ENCODE measurements around the gene NBAS.
"Not testable (repeated sequence)": the region's sequence is repeated elsewhere in the genome, so short reads cannot be mapped to it uniquely, and the experiment has no call there.

The NBAS gene

DNA sequence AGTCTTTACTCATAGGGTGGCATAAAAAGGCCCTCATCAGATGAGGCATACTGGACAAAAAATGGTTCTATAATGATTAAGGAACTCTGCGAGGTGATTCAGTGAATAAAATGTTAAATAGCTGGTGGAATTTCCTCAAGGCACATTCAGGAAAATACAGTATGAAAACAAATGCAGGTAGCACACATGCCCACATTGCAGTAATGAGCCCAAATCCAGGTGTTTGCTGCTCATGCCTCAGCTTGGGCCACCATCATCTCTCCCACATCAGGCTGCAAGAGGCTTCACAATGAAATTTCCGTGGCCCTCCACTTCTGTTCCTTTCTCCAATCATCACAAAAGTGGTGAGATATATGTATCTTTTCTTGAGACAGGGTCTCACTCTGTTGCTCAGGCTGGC, 298.3 kb downstream of the NBAS start:
- DNase-seq (ENCODE audit: low read depth in 2 of 2): no peak

DNA sequence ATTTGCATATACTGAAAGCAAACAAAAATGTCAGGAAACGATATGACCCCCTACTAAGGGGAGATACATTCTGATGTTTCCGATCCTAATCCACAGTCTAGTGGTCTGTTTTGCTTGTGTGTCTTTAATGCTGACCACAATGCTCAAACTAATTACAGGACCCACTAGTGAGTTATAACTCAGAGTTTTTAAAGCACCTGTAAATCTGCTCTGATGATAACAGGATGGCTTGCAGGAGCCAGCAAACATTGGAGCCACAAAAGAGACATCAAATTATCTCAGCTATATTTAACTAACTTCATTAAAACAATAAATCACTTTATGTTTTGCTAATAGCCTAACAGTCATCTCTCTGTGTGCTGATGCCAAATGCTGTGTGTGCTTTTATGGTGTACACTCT, 300.3 kb downstream of the NBAS start:
- DNase-seq (ENCODE audit: low read depth in 2 of 2): no peak

DNA sequence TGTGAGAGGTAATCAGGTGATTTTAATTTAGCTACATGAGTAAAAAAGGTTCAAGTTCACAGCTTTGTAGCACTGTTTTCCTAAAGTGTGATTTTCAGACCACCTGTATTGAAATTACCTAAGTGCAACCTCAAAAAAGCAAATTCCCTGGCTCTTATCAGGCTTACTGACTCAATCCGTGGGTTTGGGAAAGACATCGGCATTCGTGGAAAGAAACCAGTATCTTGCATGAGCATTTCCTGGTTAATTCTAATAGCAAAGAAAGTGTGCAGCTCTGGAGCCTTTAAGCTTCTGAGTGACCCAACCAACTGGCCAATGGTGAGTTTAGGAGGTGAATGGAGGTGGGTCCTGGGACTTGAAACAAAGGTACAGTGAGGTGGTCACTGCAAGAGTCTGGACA, 300.9 kb downstream of the NBAS start:
- no peak for DNase-seq (ENCODE audit: low read depth in 2 of 2)

DNA sequence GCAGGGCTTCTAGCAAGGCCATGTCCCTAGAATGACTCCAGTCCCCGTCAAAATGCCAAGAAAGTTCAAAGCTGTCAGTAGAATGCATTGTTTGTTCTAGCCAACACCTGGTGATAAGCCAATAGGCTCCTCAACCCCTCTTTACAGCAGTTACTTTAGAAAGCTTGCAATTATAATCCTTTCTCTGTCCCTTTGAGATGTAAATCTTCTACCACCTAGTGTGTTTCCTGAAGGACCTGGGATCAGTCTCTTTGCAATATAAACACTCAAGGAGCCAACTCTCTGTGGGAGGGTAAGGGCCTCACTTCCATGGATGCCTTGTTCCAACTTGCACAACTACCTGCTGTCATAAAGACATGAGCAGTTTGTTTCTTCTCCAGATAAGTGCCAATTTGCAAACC, 301.8 kb downstream of the NBAS start:
- DNase-seq (ENCODE audit: low read depth in 2 of 2): no peak

DNA sequence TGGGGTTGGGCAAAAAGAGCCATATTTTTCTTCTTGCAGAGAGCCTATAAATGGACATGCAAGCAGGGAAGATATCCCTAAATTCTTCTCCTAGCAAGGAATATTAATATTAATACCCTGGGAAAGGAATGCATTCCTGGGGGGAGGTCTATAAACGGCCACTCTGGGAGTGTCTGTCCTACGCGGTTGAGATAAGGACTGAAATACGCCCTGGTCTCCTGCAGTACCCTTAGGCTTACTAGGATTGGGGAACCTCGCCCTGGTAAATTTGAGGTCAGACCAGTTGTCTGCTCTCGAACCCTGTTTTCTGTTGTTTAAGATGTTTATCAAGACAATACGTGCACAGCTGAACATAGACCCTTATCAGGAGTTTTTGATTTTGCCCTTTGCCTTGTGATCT, 302.7 kb downstream of the NBAS start:
- not testable (repeated sequence) for DNase-seq (ENCODE audit: low read depth in 2 of 2)

DNA sequence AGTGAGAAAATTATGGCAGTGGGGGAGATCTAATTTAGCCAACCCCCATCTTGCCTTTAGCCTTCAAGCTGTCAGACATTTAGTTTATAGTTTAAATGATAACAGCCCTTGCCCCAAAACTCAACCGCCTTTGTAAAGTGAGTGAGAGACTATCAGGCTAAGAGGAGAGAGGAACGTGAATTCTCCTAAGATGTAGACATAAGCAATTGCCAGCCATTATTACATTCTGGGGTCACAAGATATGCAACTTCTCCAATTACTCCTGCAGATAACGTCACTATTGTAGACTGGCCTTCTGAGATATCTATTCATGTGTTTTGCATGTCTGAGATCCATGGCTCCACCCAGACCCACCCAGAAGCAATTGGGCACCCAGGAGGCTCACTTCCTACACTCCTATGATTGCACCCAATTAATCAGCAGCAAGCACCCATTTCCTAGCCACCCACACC, 307.3 kb downstream of the NBAS start:
- DNase-seq (ENCODE audit: low read depth in 2 of 2): no peak

DNA sequence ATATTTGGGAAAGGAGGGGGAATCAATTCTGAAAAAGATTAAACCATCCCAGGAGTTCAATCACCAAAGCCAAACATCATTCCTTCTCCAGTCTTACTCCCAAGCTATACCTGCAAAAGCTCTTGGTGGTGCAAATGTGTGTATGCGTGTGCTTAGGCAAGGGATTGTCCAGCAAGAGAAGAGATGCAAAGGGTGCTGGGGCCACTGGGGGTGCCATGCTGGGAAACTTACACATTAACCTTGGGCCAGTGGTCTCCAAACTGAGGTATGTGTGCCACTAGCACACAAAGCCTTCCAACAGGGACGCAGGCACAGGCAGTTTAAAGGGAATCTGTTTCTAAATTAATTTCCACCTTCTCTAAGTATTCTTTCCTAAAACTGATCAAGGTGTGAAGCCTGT, 307.9 kb downstream of the NBAS start:
- DNase-seq (ENCODE audit: low read depth in 2 of 2): no peak

DNA sequence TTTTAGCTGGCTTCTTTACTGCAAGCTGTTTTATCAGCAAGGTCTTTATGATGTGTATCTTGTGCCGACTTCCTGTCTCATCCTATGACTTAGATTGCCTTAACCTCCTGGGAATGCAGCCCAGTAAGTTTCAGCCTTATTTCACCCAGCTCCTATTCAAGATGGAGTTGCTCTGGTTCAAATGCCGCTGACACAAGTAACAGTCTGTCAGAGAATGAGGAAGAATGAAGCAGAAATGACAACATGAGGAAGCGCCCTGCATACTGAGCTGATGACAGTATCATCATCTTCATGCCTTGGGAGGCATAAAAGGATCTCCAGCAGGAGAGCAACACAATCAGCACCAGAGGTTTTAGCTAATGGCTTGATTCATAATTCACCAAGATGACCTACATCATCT, 309.4 kb downstream of the NBAS start:
- DNase-seq (ENCODE audit: low read depth in 2 of 2): no peak

DNA sequence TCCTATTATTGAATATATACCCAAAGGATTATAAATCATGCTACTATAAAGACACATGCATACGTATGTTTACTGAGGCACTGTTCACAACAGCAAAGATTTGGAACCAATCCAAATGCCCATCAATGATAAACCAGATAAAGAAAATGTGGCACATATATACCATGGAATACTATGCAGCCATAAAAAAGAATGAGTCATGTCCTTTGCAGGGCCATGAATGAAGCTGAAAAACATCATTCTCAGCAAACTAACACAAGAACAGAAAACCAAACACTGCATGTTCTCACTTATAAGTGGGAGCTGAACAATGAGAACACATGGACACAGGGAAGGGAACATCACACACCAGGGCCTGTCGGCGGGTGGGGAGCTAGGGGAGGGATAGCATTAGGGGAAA, 310.2 kb downstream of the NBAS start:
- DNase-seq (ENCODE audit: low read depth in 2 of 2): not testable (repeated sequence)

DNA sequence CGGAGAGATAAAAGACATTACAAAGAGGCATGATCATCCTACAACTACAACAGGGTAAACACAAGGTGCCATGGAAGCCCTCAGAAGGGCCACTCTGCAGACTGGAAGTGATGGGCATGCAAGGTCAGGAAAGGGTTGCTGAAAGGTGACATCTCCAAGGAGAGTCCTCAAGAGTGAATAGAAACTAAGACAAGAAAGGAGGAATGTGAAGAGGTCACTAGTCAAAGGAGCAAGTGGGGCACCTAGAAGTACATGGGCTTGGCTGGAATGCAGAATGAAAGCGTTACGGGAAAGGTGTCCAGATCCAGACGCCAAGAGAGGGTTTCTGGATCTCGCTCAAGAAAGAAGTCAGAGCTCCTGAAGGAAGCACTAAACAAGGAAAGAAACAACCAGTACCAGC, 314.3 kb downstream of the NBAS start:
- no peak for DNase-seq (ENCODE audit: low read depth in 2 of 2)

DNA sequence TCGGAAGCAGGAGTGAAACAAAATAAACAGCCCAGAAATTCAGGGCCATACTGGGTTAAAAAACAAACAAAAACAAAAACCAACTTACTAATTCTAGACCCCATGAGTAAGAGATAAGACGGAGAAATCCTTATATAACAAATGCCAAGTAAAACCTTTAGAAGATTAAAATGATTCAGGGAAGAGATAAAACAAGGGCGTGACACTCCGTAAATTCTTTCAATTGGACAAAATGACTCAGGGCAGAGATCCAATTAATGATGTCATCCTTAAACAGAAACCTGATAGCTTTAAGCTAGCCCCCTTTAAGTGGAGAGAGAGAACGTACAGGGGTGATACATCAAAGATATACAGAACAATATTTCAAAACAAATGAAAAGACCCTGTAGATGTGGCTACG, 317.4 kb downstream of the NBAS start:
- no peak for DNase-seq (ENCODE audit: low read depth in 2 of 2)

DNA sequence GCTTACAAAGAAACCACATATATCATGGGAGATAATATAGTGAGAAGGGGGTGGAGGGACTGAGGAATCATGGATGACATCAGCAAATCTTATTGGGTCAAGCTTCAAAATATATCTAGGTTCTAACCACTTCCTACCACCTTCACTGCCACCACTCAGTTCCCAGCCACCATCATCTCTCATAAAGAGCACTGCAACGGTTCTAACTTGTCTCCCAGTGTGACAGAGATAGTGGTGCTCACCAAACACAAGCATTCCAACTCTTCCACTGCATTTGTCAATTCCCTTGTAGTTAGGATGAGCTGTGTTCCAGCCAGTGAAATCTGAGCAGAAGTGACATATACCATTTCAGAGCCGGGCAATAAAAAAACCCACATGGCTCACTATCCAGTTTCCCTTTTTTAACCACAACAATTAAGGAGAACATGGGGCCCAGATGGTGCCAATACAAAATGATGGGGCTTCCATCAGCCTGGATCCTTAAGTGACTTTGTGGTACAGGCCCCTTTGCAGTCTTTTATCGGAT, 318.1 kb downstream of the NBAS start:
- DNase-seq (ENCODE audit: low read depth in 2 of 2): no peak

DNA sequence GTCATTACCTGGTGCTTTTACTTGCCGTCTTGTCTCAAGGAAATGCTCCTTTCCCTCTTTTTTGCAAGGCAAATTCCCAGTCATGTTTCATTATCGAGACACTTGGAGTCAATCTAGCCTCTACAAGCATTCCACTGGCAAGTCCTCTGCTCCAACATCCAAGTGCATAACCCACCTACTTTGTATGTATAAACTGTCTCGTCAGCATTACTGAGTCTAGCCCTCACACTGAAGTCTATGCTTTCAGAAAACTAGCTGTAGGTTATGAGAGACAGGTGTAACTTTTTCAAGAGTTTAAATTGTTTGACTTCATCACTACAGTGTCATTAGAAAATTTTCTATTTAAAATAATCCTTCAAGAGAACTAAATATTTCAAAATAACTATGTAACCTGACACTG, 319.2 kb downstream of the NBAS start:
- no peak for DNase-seq (ENCODE audit: low read depth in 2 of 2)

DNA sequence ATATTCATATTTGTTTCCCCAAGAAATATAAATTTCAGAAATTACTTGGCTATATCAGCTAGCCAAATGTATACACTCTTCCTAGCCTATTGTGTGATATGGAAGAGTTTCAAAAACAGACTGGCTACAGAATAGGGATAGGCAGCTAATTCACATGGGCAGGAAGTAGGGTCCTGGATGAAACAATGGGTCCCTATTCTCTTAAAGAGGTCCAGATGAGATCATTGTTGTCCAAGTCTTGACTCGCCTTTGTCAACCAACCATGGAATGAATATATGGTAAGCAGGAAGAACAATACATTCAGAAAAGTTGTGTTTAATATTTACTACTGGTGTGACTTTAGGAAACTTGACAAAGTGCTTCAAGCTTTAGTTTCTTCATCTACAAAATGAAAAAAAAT, 319.9 kb downstream of the NBAS start:
- no peak for DNase-seq (ENCODE audit: low read depth in 2 of 2)

DNA sequence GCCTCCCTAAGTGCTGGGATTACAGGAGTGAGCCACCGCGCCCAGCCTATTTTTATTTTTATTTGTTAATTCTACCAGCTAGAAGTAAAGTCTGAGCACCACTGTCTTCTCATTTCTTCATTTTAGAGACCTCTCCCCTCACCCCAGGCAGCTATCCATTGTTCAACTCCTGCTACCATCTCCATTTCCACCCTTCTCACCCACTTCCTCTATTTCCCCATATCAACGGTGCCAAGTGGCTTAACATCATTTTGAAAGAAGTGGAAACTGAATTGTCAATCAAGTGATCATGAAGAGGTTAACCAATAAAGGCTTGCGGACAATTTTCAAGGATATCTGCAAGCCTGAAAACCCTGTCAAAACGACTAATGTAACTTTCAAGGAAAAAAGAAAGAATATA, 323.1 kb downstream of the NBAS start:
- no peak for DNase-seq (ENCODE audit: low read depth in 2 of 2)

DNA sequence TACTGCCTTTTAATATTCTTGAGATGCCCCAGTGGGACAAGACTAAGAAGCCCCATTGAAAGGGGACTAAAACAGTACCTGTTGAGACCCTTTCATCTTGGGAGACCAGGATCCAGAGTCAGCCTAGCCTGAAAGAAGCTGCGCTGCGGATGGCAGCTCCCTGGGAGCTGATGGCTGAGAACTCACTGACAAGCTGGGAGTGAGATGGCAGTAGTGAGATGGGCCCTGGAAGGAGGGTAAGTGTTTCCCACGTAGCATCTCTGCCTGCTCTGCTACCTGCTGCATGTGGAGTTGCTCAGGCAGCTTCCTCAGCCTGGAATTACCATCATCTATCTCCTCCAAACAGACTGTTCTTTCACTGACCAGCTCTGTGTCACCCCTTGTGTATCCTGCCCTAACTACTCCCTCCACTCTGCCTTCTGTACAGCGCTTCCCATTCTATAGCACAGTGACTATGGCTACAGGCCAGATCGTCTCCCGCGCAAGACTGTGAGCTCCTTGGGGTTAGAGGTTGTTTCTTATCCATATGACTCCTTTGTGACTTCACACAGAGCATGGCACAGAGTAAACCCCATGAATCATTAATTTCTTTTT, 330.4 kb downstream of the NBAS start:
- DNase-seq (ENCODE audit: low read depth in 2 of 2): no peak

DNA sequence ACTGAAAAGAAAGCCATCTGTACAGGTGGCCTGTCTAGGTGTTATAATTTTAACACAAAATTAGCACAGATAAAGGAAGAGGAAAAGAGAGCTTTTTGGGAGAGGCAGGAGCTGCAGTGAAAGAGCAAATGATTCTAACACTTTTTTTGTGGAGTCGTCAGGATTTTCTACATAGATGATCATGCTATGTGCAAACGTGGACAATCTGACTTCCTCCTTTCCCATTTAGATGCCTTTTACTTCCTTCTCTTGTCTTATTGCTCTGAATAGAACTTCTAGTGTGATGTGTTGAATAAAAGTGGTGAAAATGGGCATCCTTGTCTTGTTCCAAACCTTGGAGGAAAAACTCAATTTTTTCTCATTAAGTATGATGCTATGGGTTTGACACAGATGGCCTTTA, 334.5 kb downstream of the NBAS start:
- DNase-seq (ENCODE audit: low read depth in 2 of 2): no peak

DNA sequence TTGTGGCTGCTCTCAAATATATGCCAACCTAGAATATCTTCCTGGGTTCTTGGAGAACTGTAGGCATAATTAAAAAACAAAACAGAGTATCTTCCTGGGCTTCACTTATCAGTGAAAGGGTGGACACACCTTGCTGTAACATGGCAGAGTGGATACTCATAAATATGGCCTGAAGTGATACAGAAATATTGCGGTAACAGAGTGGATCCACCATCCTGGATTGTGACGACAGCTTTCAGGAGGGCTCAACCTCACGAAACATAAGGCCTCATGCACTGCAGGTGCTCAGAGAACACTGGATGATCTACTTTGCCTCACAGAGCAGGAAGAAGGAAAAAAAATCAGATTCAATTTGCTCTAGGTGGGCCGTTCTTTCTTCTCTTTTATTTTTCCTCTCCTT, 336.0 kb downstream of the NBAS start:
- DNase-seq (ENCODE audit: low read depth in 2 of 2): no peak

DNA sequence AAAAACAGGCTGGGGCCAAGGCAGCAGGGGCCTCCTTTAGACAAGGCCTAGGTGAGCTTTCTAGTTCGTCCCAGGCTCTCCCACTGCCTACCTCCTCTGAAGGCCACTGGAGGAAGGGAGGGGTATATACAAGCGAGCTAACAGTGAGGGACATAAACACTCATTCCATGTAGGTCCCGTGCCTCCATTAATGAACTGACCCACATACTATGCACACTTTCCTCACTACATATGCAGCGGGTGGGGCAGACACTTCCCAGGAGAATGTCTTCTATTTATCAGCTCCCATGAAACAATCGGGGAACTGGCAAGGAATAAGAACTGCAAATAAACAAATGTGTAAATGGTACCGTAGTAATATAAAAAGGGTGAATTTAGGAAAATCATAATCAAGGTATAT, 336.5 kb downstream of the NBAS start:
- DNase-seq (ENCODE audit: low read depth in 2 of 2): no peak

DNA sequence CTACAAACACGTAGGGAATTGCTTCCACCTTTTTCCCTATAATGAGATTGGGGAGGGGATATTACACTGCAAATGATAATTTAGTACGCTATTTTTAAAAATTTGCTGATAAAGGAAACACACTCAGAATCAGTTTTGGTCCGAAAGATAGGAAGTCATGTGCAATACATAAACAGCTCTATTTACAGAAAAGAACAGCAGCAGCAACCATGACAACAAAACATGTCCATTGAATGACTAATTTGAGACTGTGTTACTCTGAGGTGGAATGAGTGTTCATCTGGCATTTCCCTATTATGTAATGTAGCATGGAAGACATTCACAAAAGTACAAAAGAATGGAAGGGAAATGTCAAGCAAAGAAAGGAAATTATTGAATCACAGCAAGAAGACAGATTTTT, 337.2 kb downstream of the NBAS start:
- DNase-seq (ENCODE audit: low read depth in 2 of 2): no peak

DNA sequence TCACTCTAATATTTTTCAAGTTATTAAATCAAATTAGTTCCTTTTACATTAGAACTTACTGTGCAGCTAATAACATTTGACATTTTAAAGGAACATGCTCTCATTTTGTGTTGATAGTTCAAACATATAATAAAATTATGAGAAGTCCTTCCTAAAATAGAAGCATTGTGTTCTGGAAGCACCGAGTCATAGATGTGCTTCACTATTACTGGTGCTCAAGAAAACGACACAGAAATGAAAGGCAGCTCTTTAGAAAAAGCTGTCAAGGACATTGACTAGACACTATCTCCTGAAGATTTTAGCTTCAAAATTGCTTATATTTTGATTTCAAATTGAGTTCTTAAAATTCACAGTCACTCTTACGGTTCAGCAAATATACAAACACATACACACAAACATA, 338.3 kb downstream of the NBAS start:
- no peak for DNase-seq (ENCODE audit: low read depth in 2 of 2)

DNA sequence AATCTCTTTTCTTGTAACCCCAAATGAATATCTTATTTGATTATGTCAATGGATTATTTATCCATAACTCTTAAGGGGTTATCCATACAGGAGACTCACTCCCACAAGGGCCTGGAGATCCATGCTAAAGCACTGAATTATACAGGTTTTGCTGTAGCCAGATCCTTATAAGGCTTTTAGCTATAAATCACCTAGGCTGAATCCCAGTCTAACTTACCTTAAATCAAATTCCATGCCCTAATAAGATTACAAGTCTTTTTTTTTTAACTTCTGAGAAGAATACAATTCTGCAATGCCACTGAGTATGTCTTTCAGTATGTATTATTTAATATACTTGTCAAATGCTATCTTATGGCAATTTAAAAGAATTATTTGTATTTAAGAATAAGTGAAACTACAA, 340.5 kb downstream of the NBAS start:
- DNase-seq (ENCODE audit: low read depth in 2 of 2): no peak

DNA sequence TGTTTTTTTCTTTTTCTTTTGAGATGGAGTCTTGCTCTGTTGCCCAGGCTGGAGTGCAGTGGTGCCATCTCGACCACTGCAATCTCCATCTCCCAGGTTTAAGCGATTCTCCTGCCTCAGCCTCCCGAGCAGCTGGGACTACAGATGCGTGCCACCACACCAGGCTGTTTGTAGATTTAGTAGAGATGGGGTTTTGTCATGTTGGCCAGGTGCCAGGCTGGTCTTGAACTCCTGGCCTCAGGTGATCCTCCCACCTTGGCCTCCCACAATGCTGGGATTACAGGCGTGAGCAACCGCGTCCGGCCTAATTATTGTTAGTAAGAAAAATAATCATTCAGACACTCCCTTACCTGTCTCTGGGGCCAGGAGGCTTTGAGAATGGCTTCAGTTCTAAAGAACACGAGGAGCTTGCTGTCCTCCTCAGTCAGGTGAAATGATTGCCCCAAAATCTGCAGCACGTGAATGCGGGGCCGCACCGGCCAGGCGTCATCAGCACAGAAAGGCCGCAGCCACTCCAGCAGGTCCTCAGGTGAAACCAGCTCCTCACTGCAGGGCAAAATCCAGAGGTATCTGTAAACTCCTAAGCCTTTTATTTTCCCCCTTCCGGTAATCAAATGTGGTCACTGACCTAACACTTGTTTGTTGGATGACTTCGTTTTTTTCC, 342.6 kb downstream of the NBAS start:
- DNase-seq (ENCODE audit: low read depth in 2 of 2): no peak

DNA sequence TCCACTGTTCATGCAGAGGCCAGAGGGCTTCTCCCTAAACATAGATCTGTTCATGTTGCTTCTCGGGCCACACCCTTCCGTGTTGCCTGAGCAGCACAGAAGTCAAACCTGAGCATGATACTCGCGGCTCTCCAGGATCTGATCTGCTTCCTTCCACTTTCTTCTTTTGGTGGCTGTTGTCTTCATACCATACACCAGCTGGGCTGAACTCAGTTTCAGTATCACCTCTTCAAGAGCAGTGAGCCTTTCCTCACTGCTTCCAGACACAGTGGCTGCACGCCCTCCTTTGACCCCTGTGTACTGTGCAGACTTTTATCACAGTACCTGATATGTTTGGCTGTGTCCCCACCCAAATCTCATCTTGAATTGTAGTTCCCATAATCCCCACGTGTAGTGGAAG, 348.9 kb downstream of the NBAS start:
- no peak for DNase-seq (ENCODE audit: low read depth in 2 of 2)

Data from stimulated activated CD8-positive, alpha-beta memory T cell treated with anti-CD3 and anti-CD28 coated beads, Interleukin-15, amount 100 ng/mL, for 4 hours (primary cell).